ENCODE measurements around the gene CHAT. TPM values are rescaled to one million over a fixed set of nuclear protein-coding genes. Genes with fewer than 3 reads are reported as not detected.

CHAT gene
- total RNA-seq, 4 donors from 2014 or later: not detected

DNA sequence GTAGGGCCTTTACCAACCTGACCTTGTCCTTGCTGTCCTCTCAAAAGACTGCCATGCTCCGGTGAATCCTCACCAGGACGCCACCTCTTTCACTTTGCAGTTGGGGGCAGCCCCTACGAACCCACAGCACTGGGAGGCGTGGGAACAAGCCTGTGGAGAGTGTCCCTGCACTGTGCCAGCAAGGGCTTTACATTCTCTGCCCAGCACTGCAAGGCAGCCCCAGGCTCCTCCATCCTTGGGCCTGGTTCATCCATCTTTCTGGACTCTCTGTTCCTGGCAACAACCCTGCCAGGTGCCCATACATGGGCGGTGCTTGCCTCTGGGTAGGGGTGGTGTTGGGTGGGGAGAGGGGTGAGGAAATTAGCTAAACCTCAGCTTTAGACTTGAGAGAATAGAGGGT is 1.4 kb downstream of the CHAT start:
- Histone ChIP-seq H3K4me1 (peaks cover 4 to 35% (median 7%) of the 10 kb centered on the region in 3 donors), H3K4me3 (no peak overlapping the region), H3K9me3 (no peaks in the 10 kb centered on the region), H3K27me3 (peaks cover 8 to 100% (median 28%) of the 10 kb centered on the region in 4 donors), H3K27ac (no peak overlapping the region), H3K36me3 (no peaks in the 10 kb centered on the region)
- WGBS, 2 donors: 29 to 50% methylated on average over 3 to 4 of the region's 5 CpGs
- intact Hi-C loops (cut with DNase I): no loop called here
- no peak for TF ChIP-seq POLR2A (IDR thresholded peaks at IDR 0.05)
- TF ChIP-seq, protein P1, sequence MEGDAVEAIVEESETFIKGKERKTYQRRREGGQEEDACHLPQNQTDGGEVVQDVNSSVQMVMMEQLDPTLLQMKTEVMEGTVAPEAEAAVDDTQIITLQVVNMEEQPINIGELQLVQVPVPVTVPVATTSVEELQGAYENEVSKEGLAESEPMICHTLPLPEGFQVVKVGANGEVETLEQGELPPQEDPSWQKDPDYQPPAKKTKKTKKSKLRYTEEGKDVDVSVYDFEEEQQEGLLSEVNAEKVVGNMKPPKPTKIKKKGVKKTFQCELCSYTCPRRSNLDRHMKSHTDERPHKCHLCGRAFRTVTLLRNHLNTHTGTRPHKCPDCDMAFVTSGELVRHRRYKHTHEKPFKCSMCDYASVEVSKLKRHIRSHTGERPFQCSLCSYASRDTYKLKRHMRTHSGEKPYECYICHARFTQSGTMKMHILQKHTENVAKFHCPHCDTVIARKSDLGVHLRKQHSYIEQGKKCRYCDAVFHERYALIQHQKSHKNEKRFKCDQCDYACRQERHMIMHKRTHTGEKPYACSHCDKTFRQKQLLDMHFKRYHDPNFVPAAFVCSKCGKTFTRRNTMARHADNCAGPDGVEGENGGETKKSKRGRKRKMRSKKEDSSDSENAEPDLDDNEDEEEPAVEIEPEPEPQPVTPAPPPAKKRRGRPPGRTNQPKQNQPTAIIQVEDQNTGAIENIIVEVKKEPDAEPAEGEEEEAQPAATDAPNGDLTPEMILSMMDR (IDR thresholded peaks at IDR 0.05): no peak
- DNase-seq: no peak

DNA sequence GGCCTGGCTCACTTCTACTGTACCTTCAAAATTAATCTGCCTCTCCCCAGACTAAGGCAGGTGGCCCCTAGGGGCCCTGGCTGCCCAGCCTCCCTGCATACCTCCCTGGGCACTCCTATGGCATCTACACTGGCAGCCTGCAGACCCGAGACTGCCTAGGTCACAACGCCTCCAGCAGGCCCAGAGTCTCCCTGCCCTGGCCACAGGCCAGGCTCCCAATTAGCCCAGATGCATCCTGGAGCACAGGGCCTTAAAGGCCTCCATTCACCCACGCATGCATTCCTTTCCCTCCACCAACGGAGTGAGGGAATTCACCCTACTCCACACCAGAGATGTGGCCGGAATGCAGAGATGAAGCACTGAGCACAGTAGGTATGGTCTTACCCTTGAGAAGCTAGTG is 1.9 kb downstream of the CHAT start:
- Histone ChIP-seq H3K36me3 (no peaks in the 10 kb centered on the region), H3K27me3 (peaks cover 3 to 100% (median 24%) of the 10 kb centered on the region in 4 donors), H3K4me1 (peaks cover 0 to 30% (median 4%) of the 10 kb centered on the region in 3 donors), H3K4me3 (no peak overlapping the region), H3K9me3 (no peaks in the 10 kb centered on the region), H3K27ac (no peak overlapping the region)
- no peak for TF ChIP-seq POLR2A (IDR thresholded peaks at IDR 0.05)
- TF ChIP-seq, protein P1 (IDR thresholded peaks at IDR 0.05): no peak
- DNase-seq: no peak
- intact Hi-C loops (cut with DNase I): no loop called here
- WGBS, 2 donors: 43 to 76% methylated on average over 4 to 5 of the region's 5 CpGs

DNA sequence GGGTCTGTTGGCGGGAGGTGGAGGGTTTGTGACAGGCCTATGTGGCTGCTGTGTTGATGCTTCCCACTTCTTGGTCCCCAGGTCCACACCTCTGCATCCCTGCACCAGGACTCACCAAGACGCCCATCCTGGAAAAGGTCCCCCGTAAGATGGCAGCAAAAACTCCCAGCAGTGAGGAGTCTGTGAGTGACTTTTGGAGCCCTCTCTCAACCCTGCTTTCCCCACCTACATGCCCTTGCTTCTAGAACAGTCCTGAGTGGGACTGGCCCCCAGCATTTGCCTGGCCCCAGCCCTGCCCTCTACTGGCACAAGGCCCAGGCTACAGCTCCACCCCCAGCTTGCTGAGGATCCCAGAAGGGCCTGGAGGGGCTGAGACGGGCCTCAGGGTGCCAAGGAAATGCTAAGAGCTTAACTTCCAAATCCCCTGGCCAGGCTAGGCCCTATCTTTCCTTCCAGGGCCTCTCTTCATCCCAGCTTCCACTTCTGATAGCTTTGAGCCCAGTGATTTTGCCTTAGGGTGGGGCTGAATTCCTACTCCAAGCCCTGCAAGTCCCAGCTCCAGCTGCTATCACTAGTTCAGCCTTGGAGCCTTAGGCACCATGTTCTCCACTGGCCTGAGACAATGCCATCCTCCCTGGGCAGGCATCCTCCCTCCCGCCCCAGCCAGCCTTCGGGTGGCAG is 2.7 kb downstream of the CHAT start:
- intact Hi-C loops (cut with DNase I): no loop called here
- H3K27me3 ChIP-seq: peaks cover 0 to 100% (median 16%) of the 10 kb centered on the region in 4 donors

DNA sequence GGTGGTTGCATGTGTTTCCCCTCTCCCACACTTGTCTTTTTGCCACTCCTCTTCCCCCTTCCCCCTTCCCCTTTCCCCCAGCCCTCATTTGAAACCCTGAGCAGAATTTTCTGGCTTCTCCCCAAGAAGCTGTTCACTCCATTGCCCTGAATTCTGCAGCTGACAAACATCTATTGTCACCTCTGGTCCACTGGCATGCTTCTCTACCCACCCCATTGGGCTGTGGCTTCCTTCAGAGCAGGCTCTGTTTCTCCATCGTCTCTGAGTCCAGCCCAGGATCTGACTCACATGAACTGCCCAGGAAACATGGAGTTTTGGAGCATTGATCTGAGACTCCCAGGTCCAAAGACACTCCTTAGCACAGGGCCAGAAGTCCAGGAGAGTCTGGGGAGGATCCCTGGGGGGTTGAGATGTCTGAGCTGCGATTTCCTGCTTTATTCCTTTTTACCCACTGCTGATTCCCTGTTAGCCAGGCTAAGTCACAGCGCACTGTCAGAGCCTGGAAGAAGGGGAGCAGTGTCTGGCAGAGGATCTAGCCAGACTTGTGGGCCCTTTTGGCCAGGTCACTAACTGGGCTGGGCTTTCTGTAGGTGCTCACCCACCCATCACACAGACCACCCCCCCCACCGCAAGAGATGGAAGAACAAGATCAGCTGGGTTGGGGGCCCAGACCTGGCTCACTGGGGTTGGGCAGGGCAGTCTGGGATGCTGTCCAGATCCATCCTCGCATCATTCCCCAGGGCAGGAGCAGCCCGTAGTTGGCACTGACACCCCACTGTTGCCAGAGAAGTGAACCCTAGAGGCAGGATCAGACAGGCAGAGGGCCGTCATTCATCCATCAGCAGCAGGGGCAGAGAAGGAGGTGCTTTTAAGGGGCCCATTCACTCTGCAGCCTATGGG is 3.5 kb downstream of the CHAT start:
- H3K27ac ChIP-seq: no peak overlapping the region
- peaks cover 0 to 93% (median 8%) of the 10 kb centered on the region in 4 donors for H3K27me3 ChIP-seq
- TF ChIP-seq, protein P1 (IDR thresholded peaks at IDR 0.05): no peak
- no peak for TF ChIP-seq POLR2A (IDR thresholded peaks at IDR 0.05)
- intact Hi-C loops (cut with DNase I): no loop called here
- WGBS, 2 donors: 49% methylated on average over 2 of the region's 7 CpGs; no CpG with 5 or more reads in 1 of the 2 donors
- no peaks in the 10 kb centered on the region for H3K9me3 ChIP-seq
- no peak for DNase-seq
- H3K36me3 ChIP-seq: no peaks in the 10 kb centered on the region
- H3K4me1 ChIP-seq: peaks cover 0 to 13% (median 0%) of the 10 kb centered on the region in 3 donors
- no peak overlapping the region for H3K4me3 ChIP-seq

More for the DNA sequence above, 2.7 kb downstream of the CHAT start:
- no peak for DNase-seq
- H3K9me3 ChIP-seq: no peaks in the 10 kb centered on the region
- WGBS, 2 donors: 55 to 64% methylated on average over 4 to 5 of the region's 6 CpGs
- H3K4me1 ChIP-seq: peaks cover 0 to 21% (median 0%) of the 10 kb centered on the region in 3 donors
- no peak overlapping the region for H3K27ac ChIP-seq
- no peaks in the 10 kb centered on the region for H3K36me3 ChIP-seq
- H3K4me3 ChIP-seq: no peak overlapping the region
- no peak for TF ChIP-seq POLR2A (IDR thresholded peaks at IDR 0.05)
- TF ChIP-seq, protein P1 (IDR thresholded peaks at IDR 0.05): no peak

DNA sequence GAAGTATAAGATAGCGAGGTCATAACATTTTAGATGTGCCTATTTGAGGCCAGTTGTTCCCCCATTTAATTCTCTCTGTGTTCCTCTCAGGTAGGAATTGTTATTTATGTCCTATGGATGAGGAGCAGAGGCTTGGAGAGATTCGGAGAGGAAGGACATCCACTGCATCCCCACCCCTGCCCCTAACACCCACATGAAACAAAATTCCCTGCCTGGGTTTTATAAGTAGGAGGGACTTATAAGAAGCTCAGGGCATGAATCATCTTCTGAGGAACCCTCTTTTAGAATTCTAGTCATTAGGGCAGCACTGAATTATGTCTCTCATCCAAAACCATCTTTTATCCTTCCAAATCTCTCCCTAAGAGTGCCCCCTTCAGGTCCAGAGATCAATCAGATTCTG is 5.0 kb downstream of the CHAT start:
- WGBS, 2 donors: 48 to 71% methylated on average over 2 of the region's 2 CpGs
- DNase-seq: no peak

More for the DNA sequence above, 5.0 kb downstream of the CHAT start:
- intact Hi-C loops (cut with DNase I): no loop called here
- peaks cover 0 to 84% (median 5%) of the 10 kb centered on the region in 4 donors for H3K27me3 ChIP-seq
- no peaks in the 10 kb centered on the region for H3K9me3 ChIP-seq
- H3K4me1 ChIP-seq: peaks cover 0 to 8% (median 0%) of the 10 kb centered on the region in 3 donors
- no peaks in the 10 kb centered on the region for H3K36me3 ChIP-seq
- H3K4me3 ChIP-seq: no peak overlapping the region
- TF ChIP-seq POLR2A (IDR thresholded peaks at IDR 0.05): no peak
- TF ChIP-seq, protein P1 (IDR thresholded peaks at IDR 0.05): no peak
- H3K27ac ChIP-seq: no peak overlapping the region

Measured in esophagus squamous epithelium (tissue), 5 donors.